Activated naive CD8-positive, alpha-beta T cell treated with anti-CD3 and anti-CD28 coated beads for 36 hours (primary cell): ENCODE measurements around the gene NCEH1. TPM values are rescaled to one million over a fixed set of nuclear protein-coding genes. Genes with fewer than 3 reads are reported as not detected.

Experiments
- DNase-seq: peaks from one replicate; pipeline ENCODE4 v3.0.0; 2021
- H3K27ac Mint-ChIP-seq: one replicate; pipeline ENCODE4 v1.8.0; 2022; ENCODE audit warnings: mild to moderate bottlenecking, moderate library complexity, mixed read lengths
- H3K27me3 Mint-ChIP-seq: one replicate; pipeline ENCODE4 v1.8.0; 2022; ENCODE audit warnings: mild to moderate bottlenecking, mixed read lengths
- H3K36me3 Mint-ChIP-seq: one replicate; pipeline ENCODE4 v1.8.0; 2021; ENCODE audit warnings: mild to moderate bottlenecking, mixed read lengths
- H3K4me1 Mint-ChIP-seq: one replicate; pipeline ENCODE4 v1.8.0; 2021; ENCODE audit warnings: mixed read lengths
- H3K4me3 Mint-ChIP-seq: one replicate; pipeline ENCODE4 v1.8.0; 2022; ENCODE audit warnings: mild to moderate bottlenecking, moderate library complexity, mixed read lengths
- H3K9me3 Mint-ChIP-seq: one replicate; pipeline ENCODE4 v1.8.0; 2022; ENCODE audit warnings: mixed read lengths
- total RNA-seq, 2 experiments: library from RNA; stranded (reverse); gene quantifications; one replicate each; pipeline ENCODE4 v1.2.3, GENCODE V29; 2021

The NCEH1 gene
- total RNA-seq, 2 experiments from 2014 or later = 6.4 to 6.7 TPM

DNA sequence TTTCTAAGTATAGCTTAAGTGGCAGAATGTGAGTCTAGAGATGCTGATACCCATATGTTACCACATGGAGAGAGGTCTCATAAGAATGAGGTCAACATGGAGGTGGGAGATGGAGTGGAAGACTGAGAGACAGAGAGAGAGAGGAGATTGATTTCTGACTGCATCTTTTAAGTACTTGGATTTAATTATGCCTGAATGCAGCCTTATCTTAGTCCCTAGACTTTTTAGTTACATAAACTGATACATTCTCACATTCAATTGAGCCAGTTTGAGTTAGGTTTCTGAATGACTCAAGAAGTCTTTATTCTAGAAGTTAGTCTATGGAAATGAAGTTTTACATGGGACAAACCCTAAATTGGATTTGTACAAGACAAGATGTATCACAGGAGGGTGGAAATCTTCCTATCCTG is 129.1 kb downstream of the NCEH1 start:
- Mint-ChIP-seq H3K27ac (peak overlapping the region; percentile 77), H3K4me1 (peaks cover 88% of the 10 kb centered on the region), H3K4me3 (no peak overlapping the region)

DNA sequence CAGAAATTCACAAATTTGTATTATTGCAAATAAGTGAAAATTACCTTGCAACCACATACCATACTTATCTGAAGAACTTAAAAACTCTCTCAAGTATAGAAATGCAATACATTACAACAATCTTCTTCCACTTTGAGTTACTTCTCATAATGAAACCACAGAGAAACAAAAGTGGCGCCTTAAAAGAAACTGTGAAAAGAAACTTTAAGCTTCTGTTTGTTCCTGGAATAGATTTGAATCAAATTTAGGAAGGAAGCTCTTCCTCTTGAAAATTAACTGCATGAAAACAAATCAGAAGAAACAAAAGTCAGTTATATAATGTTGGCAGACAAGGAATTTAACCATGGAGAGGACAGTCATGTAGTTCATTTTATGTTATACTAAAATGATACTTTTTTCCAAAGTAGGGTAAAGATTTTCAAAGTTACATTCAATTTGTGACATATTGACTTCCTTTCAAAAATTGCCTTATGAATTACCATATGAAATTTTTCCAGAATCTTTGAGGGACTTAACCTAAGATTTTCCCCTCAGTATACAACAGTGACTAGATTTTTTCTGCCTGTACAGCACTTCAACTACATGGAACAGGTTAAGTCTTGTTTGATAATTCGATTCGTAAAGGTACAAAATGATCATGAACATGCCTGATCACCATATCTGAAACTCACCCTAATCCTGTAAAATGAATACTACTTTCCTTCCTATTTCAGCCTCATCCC is 130.0 kb downstream of the NCEH1 start:
- Mint-ChIP-seq H3K27me3 (no peaks in the 10 kb centered on the region), H3K9me3 (peaks cover 15% of the 10 kb centered on the region), H3K4me1 (peaks cover 79% of the 10 kb centered on the region), H3K27ac (peak overlapping the region; percentile 77), H3K4me3 (peak overlapping the region; percentile 44), H3K36me3 (peaks cover 54% of the 10 kb centered on the region)
- no peak for DNase-seq

More for the DNA sequence above, 129.1 kb downstream of the NCEH1 start:
- H3K9me3 Mint-ChIP-seq = peaks cover 15% of the 10 kb centered on the region
- DNase-seq = no peak
- H3K27me3 Mint-ChIP-seq = no peaks in the 10 kb centered on the region
- peaks cover 50% of the 10 kb centered on the region for H3K36me3 Mint-ChIP-seq

Other genes with a start within 250 kb of the NCEH1 start
- gene TNFSF10, start 187.6 kb downstream of the NCEH1 start, total RNA-seq = 10 to 100 TPM; 52.4 to 55.2 TPM
- 10 to 100 TPM; 34.2 to 38.4 TPM for gene ECT2, start 39.7 kb upstream of the NCEH1 start, total RNA-seq